Stimulated activated CD8-positive, alpha-beta memory T cell treated with anti-CD3 and anti-CD28 coated beads, Interleukin-7, amount 100 ng/mL, for 1 hour (primary cell): ENCODE results near the gene TRIM26.
"Not testable (repeated sequence)": the region's sequence is repeated elsewhere in the genome, so short reads cannot be mapped to it uniquely, and the experiment has no call there.

ENCODE experiments used
- DNase-seq, 2 donors: peaks; one replicate each; pipeline ENCODE4 v3.0.0-alpha.2; 2020; ENCODE audit warnings: low read depth in 2 of 2

Gene TRIM26

GRCh38 chr6:30171677-30172471, 41.3 kb downstream of the TRIM26 start:
- DNase-seq: no peak

GRCh38 chr6:30169658-30170614, 43.3 kb downstream of the TRIM26 start:
- no peak for DNase-seq

- DNase-seq: no peak
Measured at GRCh38 chr6:30168741-30169140, 44.5 kb downstream of the TRIM26 start.

GRCh38 chr6:30167101-30167500, 46.1 kb downstream of the TRIM26 start:
- DNase-seq: no peak

- not testable (repeated sequence) for DNase-seq
Measured at GRCh38 chr6:30165238-30165637, 48.0 kb downstream of the TRIM26 start.

GRCh38 chr6:30164714-30165113, 48.5 kb downstream of the TRIM26 start:
- no peak for DNase-seq

GRCh38 chr6:30163918-30164654, 49.1 kb downstream of the TRIM26 start:
- DNase-seq: no peak

GRCh38 chr6:30163090-30163917, 49.9 kb downstream of the TRIM26 start, which contains the start of gene TRIM15:
Gene TRIM15 (plus strand): TSS chr6:30163546. CDS start chr6:30163685, 139 bp downstream.
- no peak for DNase-seq

- no peak for DNase-seq
Measured at GRCh38 chr6:30162265-30163089, 50.7 kb downstream of the TRIM26 start.

GRCh38 chr6:30160785-30161531, 52.2 kb downstream of the TRIM26 start, which contains the start of gene TRIM10:
Gene TRIM10 (minus strand): TSS chr6:30161211. CDS start chr6:30160858, 353 bp downstream.
- DNase-seq: no peak

- no peak for DNase-seq
Measured at GRCh38 chr6:30160008-30160784, 53.0 kb downstream of the TRIM26 start.

- no peak for DNase-seq
Measured at GRCh38 chr6:30158475-30159040, 54.6 kb downstream of the TRIM26 start.

- no peak for DNase-seq
Measured at GRCh38 chr6:30157999-30158398, 55.2 kb downstream of the TRIM26 start.

GRCh38 chr6:30157581-30157980, 55.6 kb downstream of the TRIM26 start:
- no peak for DNase-seq

- no peak for DNase-seq
Measured at GRCh38 chr6:30156774-30157173, 56.4 kb downstream of the TRIM26 start.

- no peak for DNase-seq
Measured at GRCh38 chr6:30156262-30156599, 57.0 kb downstream of the TRIM26 start.

- DNase-seq: no peak
Measured at GRCh38 chr6:30155520-30156261, 57.5 kb downstream of the TRIM26 start.
